A549 (cell line): ENCODE results near the gene PI4K2A.

ENCODE experiments used
- CTCF ChIP-seq: fragments of >200 bp; sonication (Bioruptor Twin); formaldehyde crosslinking; IDR thresholded peaks from 3 replicates; pipeline ENCODE4 v1.5.1; 2016
- MAZ ChIP-seq: fragments of 150-350 bp; IDR thresholded peaks from 2 replicates; pipeline ENCODE4 v1.6.1; 2014; ENCODE audit warnings: antibody characterized with exemption, low read depth, low read length, borderline replicate concordance
- PHF8 ChIP-seq: fragments of 200-600 bp; sonication (generic); IDR thresholded peaks from 2 replicates; pipeline ENCODE4 v1.6.1; 2016; ENCODE audit warnings: low read depth, mild to moderate bottlenecking, antibody characterized with exemption, moderate library complexity, borderline replicate concordance
- RAD21 ChIP-seq, 2 experiments: fragments of >200 bp in 1 of 2; sonication (Bioruptor Twin) in 1 of 2; formaldehyde crosslinking in 1 of 2; IDR thresholded peaks in 1 of 2; conservative IDR thresholded peaks in 1 of 2; 2 replicates in 1 of 2; 3 replicates in 1 of 2; pipeline ENCODE4 v1.6.1; 2012 to 2018; ENCODE audit warnings: inconsistent platforms in 1 of 2
- RCOR1 ChIP-seq: fragments of 150-350 bp; IDR thresholded peaks from 2 replicates; pipeline ENCODE4 v1.6.1; 2014; ENCODE audit warnings: antibody characterized with exemption, low read length, low read depth
- RNF2 ChIP-seq: fragments of 200-600 bp; sonication (generic); IDR thresholded peaks from 2 replicates; pipeline ENCODE4 v1.6.1; 2016; ENCODE audit warnings: low read depth, mild to moderate bottlenecking, antibody characterized with exemption, moderate library complexity, borderline replicate concordance

GRCh38 chr10:97666992-97667391 lies 26.5 kb downstream of the PI4K2A start:
- TF ChIP-seq CTCF: no peak
- no peak for TF ChIP-seq MAZ
- no peak for TF ChIP-seq RCOR1
- TF ChIP-seq RNF2: no peak
- no peak for TF ChIP-seq RAD21 (conservative IDR thresholded peaks at IDR 0.05 in 1 of 2, IDR thresholded peaks at IDR 0.05 in 1 of 2)
- no peak for TF ChIP-seq PHF8
